NCI-H2107 treated with DMSO at 0.1 percent for 48 hours (cell line): ENCODE data around the gene PCTP.

ENCODE experiments used
- DNase-seq: peaks from one replicate; lab custom pipeline; 2025; ENCODE audit not compliant: unreplicated experiment; lab: John Stamatoyannopoulos, UW

PCTP gene

GRCh38 chr17:55750750-55751657, at the start of gene PCTP:
PCTP (plus strand) TSS chr17:55751051; CDS start chr17:55751104, 53 bp downstream.
- DNase-seq = no peak

GRCh38 chr17:55702150-55702549, 48.7 kb upstream of the PCTP start:
- no peak for DNase-seq

- DNase-seq = no peak
These were observed 46.5 kb upstream of the PCTP start for GRCh38 chr17:55704401-55704800.

GRCh38 chr17:55705847-55706246, 45.0 kb upstream of the PCTP start:
- no peak for DNase-seq

- no peak for DNase-seq
These were observed 43.8 kb upstream of the PCTP start for GRCh38 chr17:55706808-55707773.

- no peak for DNase-seq
These were observed 42.5 kb upstream of the PCTP start for GRCh38 chr17:55708175-55708974.

GRCh38 chr17:55709440-55709839, 41.4 kb upstream of the PCTP start:
- DNase-seq = no peak

- no peak for DNase-seq
These were observed 40.9 kb upstream of the PCTP start for GRCh38 chr17:55709984-55710383.

GRCh38 chr17:55710410-55710809, 40.4 kb upstream of the PCTP start:
- DNase-seq = no peak

- no peak for DNase-seq
These were observed 39.9 kb upstream of the PCTP start for GRCh38 chr17:55710829-55711496.

GRCh38 chr17:55717432-55717831, 33.4 kb upstream of the PCTP start:
- DNase-seq = no peak

GRCh38 chr17:55717898-55718735, 32.7 kb upstream of the PCTP start:
- DNase-seq = no peak

- DNase-seq = no peak
These were observed 29.7 kb upstream of the PCTP start for GRCh38 chr17:55720919-55721836.

- DNase-seq = no peak
These were observed 28.7 kb upstream of the PCTP start for GRCh38 chr17:55722016-55722736.

GRCh38 chr17:55722742-55723487, 27.9 kb upstream of the PCTP start, which contains the start of gene TMEM100:
TMEM100 (minus strand) TSS chr17:55722864; CDS start chr17:55721070, 1,794 bp downstream.
- DNase-seq = no peak

GRCh38 chr17:55723488-55723848, 27.4 kb upstream of the PCTP start:
- DNase-seq = no peak

- no peak for DNase-seq
These were observed 24.4 kb upstream of the PCTP start for GRCh38 chr17:55726440-55726839.
